ENCODE results near the gene CAD.
"Not testable (repeated sequence)": the region's sequence is repeated elsewhere in the genome, so short reads cannot be mapped to it uniquely, and the experiment has no call there.

The CAD gene

DNA sequence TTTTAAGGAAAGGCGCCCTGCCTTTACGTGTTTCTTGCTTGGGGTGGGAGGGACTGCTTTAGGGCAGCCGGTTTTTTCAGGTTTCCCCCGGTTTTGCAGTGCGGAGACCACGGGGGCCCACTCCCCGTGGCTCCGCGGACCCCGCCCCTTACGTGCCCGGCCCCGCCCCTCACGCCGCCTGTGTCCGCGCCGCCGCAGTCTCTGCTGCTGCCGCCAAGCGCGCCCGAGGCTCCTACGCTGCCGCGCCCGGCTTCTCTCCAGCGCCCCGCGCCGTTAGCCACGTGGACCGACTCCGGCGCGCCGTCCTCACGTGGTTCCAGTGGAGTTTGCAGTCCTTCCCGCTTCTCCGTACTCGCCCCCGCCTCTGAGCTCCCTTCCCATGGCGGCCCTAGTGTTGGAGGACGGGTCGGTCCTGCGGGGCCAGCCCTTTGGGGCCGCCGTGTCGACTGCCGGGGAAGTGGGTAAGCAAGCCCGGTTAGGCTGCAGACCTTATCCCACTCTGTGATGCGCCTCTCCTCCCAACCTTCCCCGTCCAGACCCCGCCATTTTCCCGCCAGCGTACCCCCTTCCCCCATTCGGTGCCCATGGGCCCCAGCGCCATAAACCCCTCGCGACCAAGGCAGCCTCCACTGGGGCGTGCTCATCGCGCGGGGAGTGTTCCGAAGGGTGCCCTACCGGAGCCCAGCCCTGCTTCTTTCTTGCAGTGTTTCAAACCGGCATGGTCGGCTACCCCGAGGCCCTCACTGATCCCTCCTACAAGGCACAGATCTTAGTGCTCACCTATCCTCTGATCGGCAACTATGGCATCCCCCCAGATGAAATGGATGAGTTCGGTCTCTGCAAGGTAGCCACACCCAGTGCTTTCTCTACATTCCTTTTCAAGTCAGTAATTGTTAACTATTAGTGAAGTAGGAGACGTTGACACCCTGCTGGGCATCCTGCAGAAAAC lies at the start of gene CAD:
Gene CAD (plus strand): TSS at position 197 of the 949 bp plus-strand sequence. CDS start 183 bp downstream, at position 380.
- DNase-seq (ENCODE audit: insufficient read length, low spot score) = peak; percentile 86

DNA sequence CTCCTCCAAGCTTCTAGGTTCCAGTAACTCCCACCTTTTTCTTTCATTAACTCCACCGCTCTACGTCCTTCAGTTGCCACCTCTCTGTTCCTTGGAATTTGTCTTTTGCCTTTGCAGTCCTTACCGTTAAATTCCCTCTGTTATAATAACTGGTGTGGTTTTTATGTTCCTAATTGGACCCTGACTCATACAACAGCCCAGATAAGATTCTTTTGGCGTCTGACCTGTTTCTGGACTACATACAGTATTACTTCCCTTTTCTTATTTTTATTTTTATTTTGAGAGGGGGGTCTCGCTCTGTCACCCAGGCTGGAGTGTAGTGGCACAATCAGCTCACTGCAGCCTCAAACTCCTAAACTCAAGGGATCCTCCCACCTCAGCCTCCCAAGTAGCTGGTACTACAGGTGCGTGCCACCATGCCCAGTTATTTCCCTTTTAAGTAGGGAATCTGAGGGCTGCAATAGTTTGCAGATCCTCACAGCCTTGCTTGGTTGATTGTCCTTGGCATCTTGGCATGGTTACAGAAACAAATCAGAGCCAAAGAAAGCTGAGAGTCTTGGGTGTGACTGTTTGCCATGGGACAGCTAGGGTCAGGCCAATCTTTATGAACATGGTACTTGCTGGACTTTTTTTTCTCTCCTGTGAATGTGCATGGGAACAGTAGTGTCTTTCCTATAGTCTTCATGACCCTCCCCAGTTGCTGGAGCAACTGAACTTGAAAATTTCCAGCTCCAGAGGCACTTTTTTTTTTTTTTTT lies 46.4 kb upstream of the CAD start:
- FAIRE-seq (no peak), DNase-seq (ENCODE audit: insufficient read length, low spot score) (no peak)

More for the DNA sequence above, at the start of gene CAD:
- peak; percentile 42 for FAIRE-seq

DNA sequence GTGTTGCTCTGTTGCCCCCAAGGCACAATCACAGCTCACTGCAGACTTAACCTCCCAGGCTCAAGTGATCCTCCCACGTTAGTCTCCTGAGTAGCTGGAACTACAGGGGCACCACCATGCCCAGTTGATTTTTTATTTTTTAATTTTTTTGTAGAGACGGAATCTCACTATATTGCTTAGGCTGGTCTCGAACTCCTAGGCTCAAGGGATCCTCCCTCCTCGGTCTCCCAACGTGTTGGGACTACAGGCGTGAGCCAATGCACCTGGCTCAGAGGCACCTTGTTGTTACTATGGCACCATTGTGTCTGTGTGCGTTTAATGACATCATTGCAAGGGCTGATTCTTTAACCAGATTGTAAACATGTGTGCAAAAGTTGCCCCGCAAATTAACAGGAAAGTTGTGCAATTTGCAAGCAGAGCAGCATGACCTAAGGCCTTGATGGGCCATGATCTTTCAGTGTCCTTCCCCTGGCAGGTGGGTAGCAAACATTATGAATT lies 45.8 kb upstream of the CAD start:
- FAIRE-seq (no peak), DNase-seq (ENCODE audit: insufficient read length, low spot score) (no peak)

DNA sequence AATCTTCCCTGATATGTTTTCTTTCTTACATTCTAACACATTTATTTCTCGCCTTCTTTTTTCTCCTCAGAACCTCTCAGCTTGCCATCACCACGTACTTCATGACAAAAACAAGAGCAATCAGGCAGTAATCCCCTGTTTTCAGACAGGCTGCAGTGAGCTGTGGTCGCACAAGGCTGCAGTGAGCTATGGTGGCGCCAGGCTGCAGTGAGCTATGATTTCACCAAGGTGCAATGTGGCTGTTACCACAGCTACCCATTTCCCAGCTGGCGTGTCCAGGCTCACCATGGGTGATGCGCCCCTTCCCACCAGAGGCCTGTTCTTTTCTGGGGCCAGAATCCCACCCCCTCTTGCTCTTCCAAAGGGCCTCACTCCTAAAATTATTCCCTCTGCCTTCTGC lies 42.5 kb upstream of the CAD start:
- DNase-seq (ENCODE audit: insufficient read length, low spot score) (no peak), FAIRE-seq (no peak)

DNA sequence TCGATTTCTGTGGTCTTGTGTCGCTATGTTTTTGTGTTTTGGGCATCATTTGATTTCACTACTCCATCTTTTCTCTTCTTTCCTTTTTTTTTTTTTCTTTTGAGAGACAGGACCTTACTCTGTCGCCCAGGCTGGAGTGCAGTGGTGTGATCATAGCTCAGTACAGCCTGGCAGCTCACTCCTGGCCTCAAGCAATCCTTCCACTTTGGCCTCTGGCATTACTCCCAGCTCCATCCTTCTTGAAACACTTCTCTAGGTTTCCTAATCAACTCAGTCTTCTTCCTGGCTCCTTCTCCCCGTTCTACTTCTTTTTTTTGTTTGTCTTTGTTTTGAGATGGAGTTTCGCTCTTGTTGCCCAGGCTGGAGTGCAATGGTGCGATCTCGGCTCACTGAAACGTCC lies 41.8 kb upstream of the CAD start:
- DNase-seq (ENCODE audit: insufficient read length, low spot score) = no peak
- FAIRE-seq = no peak

DNA sequence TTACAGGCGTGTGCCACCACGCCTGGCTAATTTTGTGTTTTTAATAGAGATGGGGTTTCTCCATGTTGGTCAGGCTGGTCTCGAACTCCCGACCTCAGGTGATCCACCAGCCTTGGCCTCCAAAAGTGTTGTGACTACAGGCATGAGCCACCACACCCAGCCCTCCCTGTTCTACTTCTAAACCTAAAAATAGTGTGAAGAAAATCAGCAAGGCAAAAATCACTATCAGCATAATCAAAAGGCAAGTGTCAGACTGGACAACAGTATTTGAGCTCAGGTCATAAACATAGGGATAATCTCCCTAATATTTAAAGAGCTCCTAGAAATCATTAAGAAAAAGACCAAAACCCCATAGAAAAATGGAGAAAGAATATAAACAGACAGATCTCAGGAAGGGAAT lies 41.4 kb upstream of the CAD start:
- DNase-seq (ENCODE audit: insufficient read length, low spot score); FAIRE-seq: not testable (repeated sequence)

DNA sequence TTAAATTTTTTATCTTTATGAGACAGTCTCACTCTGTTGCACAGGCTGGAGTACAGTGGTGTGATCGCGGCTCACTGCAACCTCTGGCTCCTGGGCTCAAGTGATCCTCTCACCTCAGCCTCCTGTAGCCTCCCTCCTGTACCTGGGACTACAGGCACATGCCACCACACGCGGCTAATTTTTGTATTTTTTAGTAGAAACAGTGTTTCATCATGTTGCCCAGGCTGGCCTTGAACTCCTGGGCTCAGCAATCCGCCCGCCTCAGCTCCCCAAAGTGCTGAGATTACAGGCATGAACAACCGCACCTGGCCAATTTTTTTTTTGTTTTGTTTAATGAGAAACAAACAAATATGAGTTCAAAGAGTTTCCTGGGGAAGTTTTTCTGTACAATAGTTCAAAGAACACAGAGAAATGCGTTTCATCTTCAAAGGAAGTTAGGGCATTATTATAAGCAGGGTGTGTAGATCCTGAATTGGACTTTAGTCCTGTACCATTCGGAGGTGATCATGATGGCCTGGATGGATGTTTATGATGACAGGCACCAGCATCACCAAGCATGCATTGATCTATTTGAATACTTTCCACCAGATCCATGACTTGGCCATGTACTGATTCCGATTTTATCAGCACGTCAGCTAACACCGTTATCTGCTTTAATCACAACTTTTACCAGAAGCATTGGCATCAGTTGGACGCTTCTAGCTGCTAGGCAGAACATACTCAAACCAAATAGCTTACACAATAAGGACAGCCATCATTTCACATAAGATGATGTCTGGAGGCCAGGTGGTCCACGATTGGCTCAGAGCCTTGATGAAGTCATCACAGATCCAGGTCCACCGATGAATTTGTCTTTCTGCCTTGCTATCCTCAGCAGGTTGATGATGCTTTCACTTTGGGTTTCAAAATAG lies 39.5 kb upstream of the CAD start:
- DNase-seq (ENCODE audit: insufficient read length, low spot score) (no peak), FAIRE-seq (no peak)

DNA sequence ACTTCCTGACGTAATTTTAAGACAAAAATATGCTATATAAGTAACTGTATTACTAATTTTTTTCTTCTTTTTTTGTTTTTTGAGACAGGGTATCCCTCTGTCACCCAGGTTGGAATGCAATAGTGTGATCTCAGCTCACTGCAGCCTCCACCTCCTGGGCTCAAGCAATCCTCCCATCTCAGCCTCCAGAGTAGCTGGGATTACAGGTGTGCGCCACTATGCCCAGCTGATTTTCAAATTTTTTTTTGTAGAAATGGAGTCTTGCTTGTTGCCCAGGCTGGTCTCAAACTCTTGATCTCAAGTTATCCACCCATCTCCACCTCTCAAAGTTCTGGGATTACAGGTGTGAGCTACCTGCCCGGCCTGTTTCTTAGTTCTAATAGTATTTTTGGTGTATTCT lies 38.7 kb upstream of the CAD start:
- no peak for FAIRE-seq
- no peak for DNase-seq (ENCODE audit: insufficient read length, low spot score)

DNA sequence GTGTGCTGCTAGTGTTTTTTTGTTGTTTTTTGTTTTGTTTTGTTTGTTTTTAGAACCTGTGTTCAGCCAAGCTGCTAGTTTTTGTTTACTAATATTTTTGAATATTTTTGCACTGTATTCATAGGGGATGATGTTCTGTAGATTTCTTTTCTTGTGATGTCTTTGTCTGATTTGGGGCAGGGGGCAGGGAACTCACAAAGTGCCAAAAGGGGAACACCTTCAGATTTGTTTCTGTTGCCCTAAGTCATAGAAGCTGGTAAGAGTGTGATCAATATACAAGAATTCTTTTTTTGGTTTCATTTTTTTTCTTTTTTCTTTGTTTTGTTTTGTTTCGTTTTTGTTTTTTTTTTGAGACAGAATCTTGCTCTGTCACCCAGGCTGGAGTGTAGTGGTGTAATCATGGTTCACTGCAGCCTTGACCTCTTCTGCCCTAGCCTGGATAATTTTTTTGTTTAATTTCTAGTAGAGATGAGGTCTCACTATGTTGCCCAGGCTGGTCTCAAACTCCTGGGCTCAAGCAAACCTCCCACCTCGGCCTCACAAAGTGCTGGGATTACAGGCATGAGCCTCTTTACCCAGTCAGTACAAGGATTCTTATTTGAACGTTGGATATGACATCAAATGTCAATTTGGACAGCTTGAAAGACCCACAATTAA lies 37.7 kb upstream of the CAD start:
- FAIRE-seq (no peak), DNase-seq (ENCODE audit: insufficient read length, low spot score) (no peak)

DNA sequence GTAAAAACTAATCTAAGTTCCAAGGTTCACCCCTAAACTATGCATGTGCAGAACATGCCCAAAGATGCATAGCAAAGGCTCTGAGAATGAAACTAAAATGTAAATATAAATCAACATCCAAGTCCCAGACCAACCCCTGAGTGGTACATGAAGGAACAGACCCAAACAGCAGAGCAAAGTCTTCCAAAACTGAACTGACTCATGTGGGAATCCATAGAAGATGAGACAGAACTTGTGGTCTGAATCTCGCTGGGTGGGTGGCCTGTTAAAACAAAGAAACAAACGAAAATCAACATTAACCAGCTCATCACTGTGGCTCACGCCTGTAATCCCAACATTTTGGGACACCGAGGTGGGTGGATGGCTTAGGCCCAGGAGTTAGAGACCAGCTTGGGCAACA lies 34.8 kb upstream of the CAD start:
- FAIRE-seq (no peak), DNase-seq (ENCODE audit: insufficient read length, low spot score) (no peak)

DNA sequence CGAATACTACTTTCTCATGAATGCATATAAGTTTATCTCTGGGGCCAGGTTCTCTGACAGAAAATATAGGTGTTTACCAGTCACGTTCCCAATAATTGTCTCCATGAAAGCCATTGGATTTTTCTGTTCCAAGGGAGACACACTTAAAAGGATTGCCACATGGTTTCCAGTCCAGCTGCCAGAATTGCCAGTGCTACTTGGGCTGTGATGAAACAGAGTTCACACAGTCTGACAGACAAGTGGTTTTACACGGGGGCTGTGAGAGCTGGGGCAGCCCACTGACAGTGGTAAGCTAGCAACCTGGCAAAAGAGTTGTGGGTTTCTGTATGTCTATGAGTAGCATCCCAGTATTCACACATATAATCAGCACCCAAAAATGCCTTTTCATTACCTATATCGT lies 33.1 kb upstream of the CAD start:
- FAIRE-seq = no peak
- no peak for DNase-seq (ENCODE audit: insufficient read length, low spot score)

DNA sequence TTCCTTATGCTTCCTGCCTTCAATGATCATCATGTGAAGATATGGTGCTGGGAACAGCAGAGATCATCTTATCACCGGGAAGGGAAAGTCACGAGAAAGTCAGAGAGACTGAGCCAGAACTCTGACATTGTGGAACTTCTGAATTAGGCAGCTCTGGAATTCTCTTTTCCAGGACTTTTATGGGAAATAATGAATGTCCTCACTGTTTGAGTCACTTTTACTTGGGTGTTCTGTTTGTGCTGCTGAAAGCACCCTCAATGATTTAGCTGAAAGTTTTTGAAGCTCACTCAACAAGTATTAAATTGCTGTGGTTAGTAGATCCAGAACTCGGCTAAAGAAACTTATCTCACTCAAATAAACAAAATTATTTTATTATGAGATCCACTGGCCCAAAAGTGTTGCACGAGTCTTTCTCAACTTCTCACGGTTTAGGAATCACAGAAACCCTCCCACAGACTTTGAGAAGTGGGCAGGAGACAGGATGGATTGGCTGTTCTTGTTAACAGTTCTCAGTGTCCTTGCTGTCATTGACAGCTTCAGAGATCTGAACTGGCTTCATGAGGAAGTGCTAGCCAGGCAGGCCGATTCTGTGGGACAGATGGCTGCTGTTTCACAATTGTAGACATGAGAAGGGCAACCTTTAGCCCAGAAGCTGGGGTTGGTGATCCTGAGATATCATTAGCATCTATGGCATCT lies 31.7 kb upstream of the CAD start:
- DNase-seq (ENCODE audit: insufficient read length, low spot score) = no peak
- FAIRE-seq = no peak

DNA sequence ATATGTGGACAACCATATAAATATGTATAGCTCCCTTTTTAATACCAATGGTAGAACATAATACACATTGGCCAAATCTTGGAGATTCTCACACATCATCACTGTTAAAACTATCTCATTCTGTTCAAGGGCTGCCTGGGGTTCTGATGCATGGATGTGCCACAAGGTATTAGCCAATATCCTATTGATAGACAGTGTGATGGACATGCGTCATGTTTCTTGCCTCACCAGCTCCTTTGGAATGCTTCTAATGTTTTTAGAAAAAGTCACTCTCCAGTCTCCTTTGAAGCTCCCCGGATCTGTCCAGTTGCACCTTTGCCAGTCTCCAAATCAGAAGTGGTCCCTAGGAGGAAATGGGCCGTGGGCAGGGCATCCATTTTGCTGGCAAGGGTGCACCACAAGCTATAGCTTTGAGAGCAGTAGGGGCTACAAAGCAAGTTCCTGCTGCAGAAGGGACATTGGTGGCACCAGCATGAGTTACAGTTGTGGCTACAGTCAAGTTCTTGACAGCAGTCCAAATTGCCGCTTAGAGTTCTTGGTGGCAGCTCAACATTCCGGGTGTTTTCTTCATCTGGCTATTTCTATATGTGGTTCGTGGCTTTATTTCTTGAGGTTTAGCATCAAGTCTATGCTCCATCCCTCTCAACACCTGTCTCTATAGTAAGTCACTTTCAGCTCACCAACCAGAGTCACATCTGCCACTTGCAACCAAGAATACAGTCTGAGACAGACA lies 30.4 kb upstream of the CAD start:
- DNase-seq (ENCODE audit: insufficient read length, low spot score) (no peak), FAIRE-seq (no peak)

DNA sequence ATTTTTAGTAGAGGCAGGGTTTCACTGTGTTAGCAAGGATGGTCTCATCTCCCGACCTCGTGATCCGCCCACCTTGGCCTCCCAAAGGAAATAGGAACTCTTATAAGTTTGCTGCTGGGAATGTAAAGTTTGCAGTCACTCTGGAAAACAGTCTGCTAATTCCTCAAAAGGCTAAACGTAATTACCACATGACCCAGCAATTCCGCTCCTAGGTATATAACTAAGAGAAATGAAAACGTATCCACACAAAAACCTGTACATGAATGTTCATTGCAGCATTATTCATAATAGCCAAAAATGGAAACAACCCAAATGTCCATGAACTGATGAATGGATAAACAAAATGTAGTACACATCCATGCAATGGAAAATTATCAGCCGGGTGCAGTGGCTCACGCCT lies 27.2 kb upstream of the CAD start:
- no peak for DNase-seq (ENCODE audit: insufficient read length, low spot score)
- no peak for FAIRE-seq

DNA sequence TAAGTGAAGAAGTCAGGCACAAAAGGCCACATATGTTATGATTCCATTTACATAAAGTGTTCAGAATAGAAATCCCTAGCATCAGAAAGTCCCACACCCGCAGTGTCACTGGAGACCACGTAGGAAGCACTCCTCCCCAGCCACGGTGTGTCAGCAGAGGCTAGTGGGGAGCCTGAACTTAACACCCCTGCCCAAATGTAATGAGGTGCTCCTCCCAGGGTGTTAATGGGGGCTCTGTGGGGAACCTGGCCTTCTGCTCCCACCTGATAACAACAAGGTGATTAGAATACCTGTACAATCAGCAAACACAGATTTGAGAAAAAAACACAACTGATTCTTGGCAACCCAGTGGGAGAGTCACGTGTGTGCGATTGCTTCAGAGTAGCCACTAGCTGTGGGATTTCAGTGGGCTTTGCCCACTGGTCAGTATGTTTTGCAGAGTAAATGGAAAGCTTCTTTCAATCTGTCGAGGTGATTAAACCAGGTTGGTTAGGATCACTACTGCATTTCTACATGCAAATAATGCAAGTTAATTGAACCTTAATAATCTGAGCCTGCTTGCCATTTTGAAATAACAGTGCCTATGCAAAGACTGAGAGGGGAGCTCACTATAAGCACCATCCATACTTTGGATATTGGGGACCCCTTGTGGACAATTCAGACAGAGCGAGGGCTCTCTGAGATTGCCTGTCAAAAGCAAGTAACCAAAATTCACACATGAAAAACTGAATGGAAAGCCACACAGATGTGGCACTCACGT lies 25.9 kb upstream of the CAD start:
- DNase-seq (ENCODE audit: insufficient read length, low spot score) (peak; percentile 80), FAIRE-seq (no peak)

DNA sequence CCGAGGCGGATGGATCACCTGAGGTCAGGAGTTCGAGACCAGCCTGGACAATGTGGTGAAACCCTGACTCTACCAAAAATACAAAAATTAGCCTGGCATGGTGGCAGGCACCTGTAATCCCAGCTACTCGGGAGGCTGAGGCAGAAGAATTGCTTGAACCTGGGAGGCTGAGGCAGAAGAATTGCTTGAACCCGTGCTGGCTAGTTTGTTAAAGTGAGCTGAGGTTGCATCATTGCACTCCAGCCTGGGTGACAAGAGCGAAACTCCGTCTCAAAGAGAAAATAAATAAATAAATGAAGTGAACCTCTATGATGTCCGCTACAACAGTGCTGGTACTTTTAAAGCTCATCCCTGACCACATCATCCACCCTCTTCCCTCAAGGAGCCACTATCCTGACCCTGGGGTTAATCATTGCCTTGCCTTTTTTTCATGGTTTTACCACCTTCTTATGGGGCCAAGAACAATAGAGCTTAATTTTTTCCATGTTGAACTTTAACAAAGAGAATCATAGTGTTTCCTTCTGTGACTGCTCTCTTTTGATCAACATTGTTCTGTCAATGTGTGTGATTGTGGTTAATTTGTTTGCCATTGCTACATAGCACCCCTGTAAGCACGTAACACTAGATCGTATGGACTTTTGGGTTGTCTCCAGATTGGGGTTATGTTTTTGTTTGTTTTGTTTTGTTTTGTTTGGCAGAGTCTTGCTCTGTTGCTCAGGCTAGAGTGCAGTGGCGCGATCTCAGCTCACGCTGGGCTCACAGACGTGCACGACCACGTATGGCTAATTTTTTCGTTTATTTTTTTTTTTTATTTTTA lies 22.4 kb upstream of the CAD start:
- FAIRE-seq (no peak), DNase-seq (ENCODE audit: insufficient read length, low spot score) (no peak)

DNA sequence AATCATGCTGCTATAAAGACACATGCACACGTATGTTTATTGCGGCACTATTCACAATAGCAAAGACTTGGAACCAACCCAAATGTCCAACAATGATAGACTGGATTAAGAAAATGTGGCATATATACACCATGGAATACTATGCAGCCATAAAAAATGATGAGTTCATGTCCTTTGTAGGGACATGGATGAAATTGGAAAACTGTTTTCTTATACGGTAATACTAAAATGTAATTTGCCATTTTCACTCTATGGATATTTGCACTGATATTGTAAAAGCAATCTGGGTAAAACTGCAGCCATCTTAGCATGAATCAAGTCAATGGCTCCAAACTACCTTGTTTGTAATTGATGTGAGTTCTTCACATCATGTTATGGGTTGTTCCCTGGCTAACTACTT lies 21.4 kb upstream of the CAD start:
- not testable (repeated sequence) for DNase-seq (ENCODE audit: insufficient read length, low spot score); FAIRE-seq

Data from HTR-8/SVneo (cell line).